Neuron (in vitro differentiated cells): ENCODE measurements around the gene TTLL7.

ENCODE experiments used
- H2AFZ ChIP-seq: one replicate; pipeline ENCODE4 v1.6.1; 2013; ENCODE audit warnings: low read depth, mild to moderate bottlenecking, inconsistent platforms, low read length, moderate library complexity
- H3K27me3 ChIP-seq: one replicate; pipeline ENCODE4 v1.6.1; 2013; ENCODE audit warnings: low read length; ENCODE audit not compliant: insufficient read depth
- H3K36me3 ChIP-seq: one replicate; pipeline ENCODE4 v1.6.1; 2013; ENCODE audit warnings: low read length; ENCODE audit not compliant: insufficient read depth
- H3K4me1 ChIP-seq: one replicate; pipeline ENCODE4 v1.6.1; 2013; ENCODE audit warnings: low read length; ENCODE audit not compliant: insufficient read depth
- H3K4me3 ChIP-seq: 2 replicates; pipeline ENCODE4 v1.5.1; 2013; ENCODE audit warnings: mild to moderate bottlenecking, low read length, moderate library complexity
- H3K9me3 ChIP-seq: one replicate; pipeline ENCODE4 v1.6.1; 2013; ENCODE audit warnings: low read length

The TTLL7 gene

DNA sequence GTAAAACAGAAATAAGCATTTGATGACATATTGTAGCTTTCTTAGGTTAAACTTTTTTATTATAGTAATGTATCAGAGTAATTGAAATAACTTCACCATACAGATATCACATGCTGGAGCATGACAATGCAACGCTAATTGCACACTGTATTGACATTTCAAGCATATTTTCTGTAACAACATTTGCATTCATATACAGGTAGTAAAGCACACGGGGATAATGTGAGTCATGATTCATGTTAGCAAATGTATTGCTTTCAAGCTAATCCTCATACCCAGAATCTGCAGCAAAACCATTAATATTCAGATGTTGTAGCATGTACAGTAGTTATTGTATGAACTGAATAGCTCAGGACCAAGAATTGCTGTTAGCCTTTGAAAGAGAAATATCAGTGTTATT, 133.9 kb downstream of the TTLL7 start:
- H3K4me3 ChIP-seq = no peak overlapping the region
- no peaks in the 10 kb centered on the region for H3K9me3 ChIP-seq
- H2AFZ ChIP-seq = no peak overlapping the region
- no peaks in the 10 kb centered on the region for H3K27me3 ChIP-seq
- no peaks in the 10 kb centered on the region for H3K4me1 ChIP-seq
- H3K36me3 ChIP-seq = no peaks in the 10 kb centered on the region

DNA sequence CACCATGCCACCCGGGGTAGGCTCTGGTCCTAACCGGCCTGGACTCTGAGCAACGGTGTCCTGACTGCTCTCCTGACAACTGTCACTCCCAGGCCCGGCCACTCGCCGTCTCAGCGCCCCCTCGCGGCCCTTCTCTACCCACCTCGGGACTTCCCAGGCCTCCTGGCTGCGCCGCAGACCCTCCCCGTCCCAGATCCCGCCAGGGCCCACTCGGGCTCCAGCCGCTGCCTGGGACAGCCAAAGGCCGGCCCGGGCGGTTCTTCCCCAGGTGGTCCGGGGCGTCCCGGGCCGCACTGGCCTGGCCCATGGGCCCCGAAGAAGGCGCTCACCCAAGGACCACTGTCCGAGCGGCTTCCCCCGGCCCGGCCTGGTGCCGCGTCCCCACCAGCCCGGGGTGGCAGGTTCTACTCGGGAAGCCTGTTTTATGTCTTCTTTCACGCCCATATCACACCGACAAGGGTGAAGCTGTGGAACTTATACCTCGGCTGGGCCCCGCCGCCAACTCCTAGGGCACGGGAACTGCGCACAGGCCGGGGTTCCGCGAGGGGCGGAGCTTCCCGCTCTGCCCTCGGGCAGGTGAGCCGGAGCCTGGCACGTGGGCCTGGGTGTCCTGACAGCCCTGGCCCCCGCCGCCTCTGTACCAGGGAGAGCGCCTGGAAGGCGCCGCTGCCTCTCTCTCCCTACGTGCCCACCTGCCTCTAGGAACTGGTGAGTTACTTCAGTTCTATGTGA, 138.3 kb downstream of the TTLL7 start:
- peaks cover 12% of the 10 kb centered on the region for H3K4me1 ChIP-seq
- H3K27me3 ChIP-seq = no peaks in the 10 kb centered on the region
- H3K9me3 ChIP-seq = no peaks in the 10 kb centered on the region
- no peaks in the 10 kb centered on the region for H3K36me3 ChIP-seq
- H3K4me3 ChIP-seq = no peak overlapping the region
- no peak overlapping the region for H2AFZ ChIP-seq

DNA sequence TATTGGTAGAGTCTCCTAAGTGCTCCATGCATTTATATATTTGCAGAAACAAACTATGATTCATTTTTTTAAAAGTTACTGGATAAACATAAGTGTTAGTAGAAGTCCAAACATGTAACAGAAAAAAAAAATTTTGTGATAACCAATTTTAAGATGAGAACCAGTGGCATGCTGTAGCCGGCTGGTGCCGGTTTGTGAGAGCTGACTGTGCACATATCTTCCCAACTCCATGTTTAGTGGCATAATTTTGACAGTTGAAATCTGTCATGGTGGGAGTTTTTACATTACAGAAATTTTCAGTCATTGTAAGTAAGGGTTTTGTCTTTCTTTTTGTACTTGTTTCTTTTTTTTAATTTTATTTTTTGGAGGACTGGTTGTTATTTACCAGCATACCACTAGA, 141.2 kb downstream of the TTLL7 start:
- Histone ChIP-seq H2AFZ (peak overlapping the region; percentile 73), H3K36me3 (no peaks in the 10 kb centered on the region), H3K4me1 (peaks cover 12% of the 10 kb centered on the region), H3K4me3 (no peak overlapping the region), H3K27me3 (no peaks in the 10 kb centered on the region), H3K9me3 (no peaks in the 10 kb centered on the region)

DNA sequence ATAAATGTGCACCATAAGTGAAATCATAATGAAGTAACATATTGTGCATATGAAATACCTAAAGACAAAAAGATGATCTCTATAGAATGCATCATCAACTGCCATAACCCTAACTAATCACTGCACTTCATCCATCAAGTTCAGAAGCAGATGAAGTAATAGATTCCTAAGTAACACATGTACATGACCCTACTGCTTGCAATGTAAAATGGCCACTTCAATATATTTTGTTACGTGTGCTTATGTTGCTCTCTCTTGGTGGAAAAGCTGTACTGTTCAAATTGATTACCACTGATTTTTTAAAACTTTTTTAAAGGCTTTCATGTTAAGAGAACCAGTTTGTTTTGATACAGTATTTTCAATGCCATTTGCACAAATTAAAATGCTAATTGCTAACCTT, 141.8 kb downstream of the TTLL7 start:
- peak overlapping the region; percentile 73 for H2AFZ ChIP-seq
- H3K27me3 ChIP-seq = no peaks in the 10 kb centered on the region
- H3K36me3 ChIP-seq = no peaks in the 10 kb centered on the region
- H3K4me1 ChIP-seq = peaks cover 12% of the 10 kb centered on the region
- H3K9me3 ChIP-seq = no peaks in the 10 kb centered on the region
- no peak overlapping the region for H3K4me3 ChIP-seq

DNA sequence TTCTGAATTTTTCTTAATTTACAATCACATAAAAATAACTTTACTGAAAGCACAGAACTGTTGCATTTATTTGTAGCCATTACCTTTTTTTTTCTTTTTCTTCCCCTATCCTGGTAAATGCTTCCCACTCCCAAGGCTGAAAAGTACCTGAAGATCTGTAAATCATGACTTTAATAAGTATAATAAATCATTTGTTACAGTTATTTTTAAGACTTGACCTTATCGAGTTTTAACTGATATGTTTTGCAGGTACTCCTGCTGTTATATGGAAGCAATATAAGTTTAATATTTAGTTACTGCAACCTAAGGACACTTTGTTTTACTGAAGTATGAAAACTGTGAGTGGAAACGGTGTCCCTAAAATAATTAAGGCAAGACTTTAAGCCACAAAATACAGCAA, 142.6 kb downstream of the TTLL7 start:
- no peaks in the 10 kb centered on the region for H3K27me3 ChIP-seq
- H3K4me3 ChIP-seq = no peak overlapping the region
- peaks cover 12% of the 10 kb centered on the region for H3K4me1 ChIP-seq
- H3K9me3 ChIP-seq = no peaks in the 10 kb centered on the region
- H3K36me3 ChIP-seq = no peaks in the 10 kb centered on the region
- peak overlapping the region; percentile 73 for H2AFZ ChIP-seq

DNA sequence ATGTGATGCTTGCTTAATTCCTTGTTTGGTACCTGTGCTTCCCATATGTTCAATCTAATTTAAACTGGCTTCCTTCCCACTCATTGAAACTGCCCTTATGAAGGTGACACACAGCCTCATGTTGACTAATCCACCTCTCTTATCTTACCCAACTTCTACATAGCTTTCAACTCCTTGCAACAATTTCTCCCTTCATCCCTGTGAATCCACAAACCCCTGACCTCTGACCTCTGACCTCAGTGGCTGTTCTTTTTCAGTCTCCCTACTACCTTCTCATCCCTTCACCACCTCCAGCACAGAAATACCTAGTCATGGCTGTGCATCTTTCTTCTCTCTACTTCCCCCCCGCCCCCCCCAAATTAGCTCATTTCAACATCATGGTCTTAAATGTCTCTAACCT, 144.5 kb downstream of the TTLL7 start:
- no peaks in the 10 kb centered on the region for H3K9me3 ChIP-seq
- no peak overlapping the region for H3K4me3 ChIP-seq
- H3K36me3 ChIP-seq = no peaks in the 10 kb centered on the region

DNA sequence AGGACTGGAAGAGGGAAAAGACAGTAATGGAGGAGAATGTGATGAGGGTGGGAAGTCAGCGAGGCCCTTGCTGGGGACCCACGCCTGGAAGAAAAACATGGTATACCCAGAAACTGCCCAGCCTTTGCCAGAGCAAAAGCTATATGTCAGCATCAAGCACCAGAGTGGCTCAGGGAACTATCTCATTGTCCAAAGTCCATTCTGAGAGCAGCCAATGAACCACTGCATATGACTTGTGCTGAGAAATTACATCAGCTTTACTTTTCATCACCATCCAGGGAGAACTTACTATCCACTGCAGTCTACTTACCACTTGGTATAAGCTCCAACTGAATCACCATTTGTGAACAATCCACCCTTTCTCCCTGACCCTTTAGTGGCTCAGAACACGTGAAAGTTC, 148.1 kb downstream of the TTLL7 start:
- no peaks in the 10 kb centered on the region for H3K9me3 ChIP-seq
- H3K27me3 ChIP-seq = no peaks in the 10 kb centered on the region
- H3K36me3 ChIP-seq = no peaks in the 10 kb centered on the region
- H2AFZ ChIP-seq = no peak overlapping the region
- no peak overlapping the region for H3K4me3 ChIP-seq
- H3K4me1 ChIP-seq = no peaks in the 10 kb centered on the region

More for the DNA sequence above, 144.5 kb downstream of the TTLL7 start:
- H2AFZ ChIP-seq = no peak overlapping the region
- H3K4me1 ChIP-seq = peaks cover 12% of the 10 kb centered on the region
- H3K27me3 ChIP-seq = no peaks in the 10 kb centered on the region

DNA sequence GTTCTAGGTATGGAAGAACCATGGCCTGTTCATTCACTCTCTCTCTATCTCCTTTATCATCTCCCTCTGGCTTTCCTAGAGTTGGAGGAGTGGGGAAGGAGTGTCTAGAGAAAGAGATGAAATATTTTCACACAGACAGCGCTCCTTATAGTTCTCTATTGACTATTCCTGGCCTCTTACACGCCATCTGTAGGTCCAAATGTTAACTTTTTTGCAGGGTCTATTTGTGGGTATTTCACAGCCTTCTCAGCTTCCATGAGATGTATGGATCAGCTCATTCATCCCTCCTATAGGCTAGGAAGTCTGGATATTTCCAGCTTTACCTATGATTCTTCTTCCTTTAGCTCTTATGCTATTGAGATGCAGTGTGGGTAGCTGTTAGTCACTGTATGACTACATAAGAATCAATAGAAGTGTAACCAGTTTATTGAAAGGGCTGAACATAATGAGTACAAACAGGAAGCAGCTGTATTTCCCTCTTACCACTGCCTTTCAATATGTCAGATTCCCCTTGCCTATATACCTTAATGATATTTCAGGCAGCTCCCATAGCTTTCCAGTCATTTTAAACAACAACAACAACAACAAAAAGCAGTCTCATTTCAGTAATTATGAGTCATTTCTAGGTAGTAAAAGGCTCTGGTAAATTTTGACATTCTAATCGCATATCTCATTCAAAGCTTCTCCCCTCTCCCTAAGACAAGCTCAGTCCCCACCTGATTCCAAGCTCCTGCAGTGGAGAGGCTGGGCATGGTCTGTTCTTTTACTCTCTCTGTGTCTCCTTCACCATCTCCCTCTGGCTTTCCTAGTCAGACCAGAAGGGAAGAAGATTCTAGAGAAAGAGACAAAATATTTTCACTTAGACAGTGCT, 149.5 kb downstream of the TTLL7 start:
- H3K27me3 ChIP-seq = no peaks in the 10 kb centered on the region

DNA sequence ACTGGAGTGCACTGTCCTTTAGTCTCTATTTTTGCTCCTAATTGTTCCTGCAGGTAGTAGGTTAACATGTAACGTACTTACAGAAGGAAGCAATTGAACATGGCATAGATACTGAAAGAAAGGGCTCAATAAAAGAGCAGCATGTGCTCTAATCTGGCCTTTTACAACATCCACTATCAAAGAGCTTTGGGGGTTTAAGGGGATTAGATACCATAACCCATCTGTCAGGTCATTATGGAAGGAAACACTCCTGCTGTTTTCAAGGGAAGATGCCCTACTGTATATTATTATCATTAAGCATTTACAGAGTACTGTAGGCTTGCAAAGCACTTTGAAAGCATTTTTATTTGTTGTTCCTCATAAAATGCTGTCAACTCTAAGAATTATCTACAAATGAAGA, 152.8 kb downstream of the TTLL7 start:
- Histone ChIP-seq H3K4me3 (no peak overlapping the region), H3K9me3 (no peaks in the 10 kb centered on the region), H2AFZ (no peak overlapping the region), H3K27me3 (no peaks in the 10 kb centered on the region), H3K36me3 (no peaks in the 10 kb centered on the region), H3K4me1 (no peaks in the 10 kb centered on the region)

More for the DNA sequence above, 149.5 kb downstream of the TTLL7 start:
- H3K9me3 ChIP-seq = no peaks in the 10 kb centered on the region
- H2AFZ ChIP-seq = peak overlapping the region; percentile 10
- no peaks in the 10 kb centered on the region for H3K4me1 ChIP-seq
- H3K4me3 ChIP-seq = no peak overlapping the region
- no peaks in the 10 kb centered on the region for H3K36me3 ChIP-seq

DNA sequence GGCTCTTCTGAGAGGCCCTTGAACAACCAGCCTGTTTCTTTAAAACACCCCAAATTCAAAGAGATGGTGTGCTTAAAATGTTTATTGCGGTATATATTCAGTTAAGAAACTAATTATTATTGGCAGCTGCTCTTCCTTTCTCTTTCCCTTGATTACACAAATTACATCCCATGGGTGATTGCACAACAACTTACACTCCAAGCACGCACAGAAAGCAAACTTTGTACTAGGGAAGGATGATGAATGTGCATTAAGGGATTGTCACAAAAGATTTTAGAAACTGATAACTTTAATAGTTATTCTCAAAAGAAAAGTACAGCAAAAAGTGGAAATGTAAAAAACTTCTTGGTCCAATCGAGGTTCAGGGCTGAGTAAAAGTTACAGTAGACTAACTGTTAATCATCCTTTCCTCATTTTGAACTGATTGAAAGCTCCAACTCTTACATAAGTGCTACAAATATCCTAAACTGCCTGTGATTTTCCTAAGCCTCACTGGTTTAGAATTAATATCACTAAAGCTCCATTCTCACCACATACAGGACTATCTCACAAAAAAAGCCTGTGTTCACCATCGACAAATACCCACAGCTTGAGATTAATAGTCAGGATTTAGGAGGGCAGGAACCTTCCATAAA, 153.4 kb downstream of the TTLL7 start:
- Histone ChIP-seq H3K36me3 (no peaks in the 10 kb centered on the region), H3K4me3 (no peak overlapping the region), H3K9me3 (no peaks in the 10 kb centered on the region), H3K4me1 (no peaks in the 10 kb centered on the region), H3K27me3 (no peaks in the 10 kb centered on the region), H2AFZ (no peak overlapping the region)

DNA sequence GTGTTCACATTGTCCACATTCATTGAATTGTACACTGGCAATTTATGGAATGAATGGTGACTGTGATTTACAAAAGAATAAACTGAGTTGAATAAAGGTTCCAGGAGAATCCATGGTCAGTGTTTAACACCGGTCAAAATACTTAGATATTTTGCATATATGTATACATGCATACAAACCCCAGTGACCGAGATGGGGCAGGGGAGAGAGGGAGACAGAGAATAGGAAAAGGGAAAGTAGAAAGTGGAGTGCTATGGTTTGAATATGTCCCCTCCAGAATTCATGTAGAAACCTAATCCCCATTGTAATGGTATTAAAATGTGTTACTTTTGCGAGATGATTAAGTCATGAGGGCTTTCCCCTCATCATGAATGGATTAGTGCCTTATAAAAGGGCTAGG, 154.4 kb downstream of the TTLL7 start:
- Histone ChIP-seq H3K36me3 (no peaks in the 10 kb centered on the region), H3K27me3 (no peaks in the 10 kb centered on the region), H3K4me1 (no peaks in the 10 kb centered on the region), H3K9me3 (no peaks in the 10 kb centered on the region), H2AFZ (no peak overlapping the region), H3K4me3 (no peak overlapping the region)

DNA sequence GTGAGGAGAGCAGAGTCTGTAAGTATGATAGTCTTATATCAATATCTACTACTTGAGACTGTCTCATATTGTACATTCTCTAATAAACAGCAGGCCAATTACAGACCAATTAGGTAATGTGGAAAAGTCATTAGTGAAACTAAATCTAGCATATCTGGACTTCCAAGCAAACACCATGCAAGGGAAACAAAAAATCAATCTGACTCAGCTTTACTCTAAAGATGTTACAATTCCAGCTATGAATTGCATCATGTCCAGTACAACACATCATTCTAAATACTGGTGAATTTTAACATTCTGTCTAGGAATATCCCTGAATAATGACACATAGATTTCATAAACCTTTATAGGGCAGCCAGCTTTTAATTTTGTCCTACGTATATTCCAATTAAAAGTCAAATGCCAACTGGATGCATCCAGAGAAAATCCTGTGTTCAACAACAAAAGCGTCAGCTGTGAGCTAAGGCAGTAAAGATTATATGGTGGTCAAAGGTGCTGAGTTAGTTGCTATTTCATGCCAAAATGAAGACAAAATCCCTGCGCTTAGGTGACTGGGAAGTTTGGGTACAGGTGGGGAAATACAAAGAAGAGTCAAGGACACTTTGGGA, 159.3 kb downstream of the TTLL7 start:
- no peak overlapping the region for H3K4me3 ChIP-seq
- H3K27me3 ChIP-seq = no peaks in the 10 kb centered on the region
- no peak overlapping the region for H2AFZ ChIP-seq
- H3K9me3 ChIP-seq = no peaks in the 10 kb centered on the region
- no peaks in the 10 kb centered on the region for H3K4me1 ChIP-seq
- no peaks in the 10 kb centered on the region for H3K36me3 ChIP-seq

DNA sequence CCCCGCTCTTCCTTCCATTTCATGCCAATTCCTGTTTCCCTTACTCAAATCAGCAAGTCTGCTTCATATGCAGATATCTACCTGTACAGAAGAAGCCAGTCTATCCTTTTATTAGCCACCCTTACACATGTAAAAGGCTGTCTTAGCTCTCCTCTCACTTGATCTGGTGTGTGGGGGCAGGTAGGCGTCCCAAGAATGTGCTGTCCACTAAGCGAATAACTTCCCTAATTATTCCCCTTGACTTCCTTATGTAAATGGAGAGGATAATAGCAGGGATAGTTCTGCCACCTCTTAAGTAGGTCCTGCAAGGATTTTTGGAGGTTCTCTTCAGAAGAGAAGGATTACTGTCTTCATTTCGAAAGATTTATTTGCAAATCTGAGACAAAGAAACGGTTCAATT, 160.4 kb downstream of the TTLL7 start:
- H3K9me3 ChIP-seq = no peaks in the 10 kb centered on the region
- no peaks in the 10 kb centered on the region for H3K27me3 ChIP-seq
- H3K4me3 ChIP-seq = no peak overlapping the region
- no peaks in the 10 kb centered on the region for H3K4me1 ChIP-seq
- H2AFZ ChIP-seq = no peak overlapping the region
- H3K36me3 ChIP-seq = no peaks in the 10 kb centered on the region
